ENCODE measurements around the gene AATF. TPM values are rescaled to one million over a fixed set of nuclear protein-coding genes. Genes with fewer than 3 reads are reported as not detected.

AATF gene
- polyA plus RNA-seq, 1 donor, result 33.4 TPM

DNA sequence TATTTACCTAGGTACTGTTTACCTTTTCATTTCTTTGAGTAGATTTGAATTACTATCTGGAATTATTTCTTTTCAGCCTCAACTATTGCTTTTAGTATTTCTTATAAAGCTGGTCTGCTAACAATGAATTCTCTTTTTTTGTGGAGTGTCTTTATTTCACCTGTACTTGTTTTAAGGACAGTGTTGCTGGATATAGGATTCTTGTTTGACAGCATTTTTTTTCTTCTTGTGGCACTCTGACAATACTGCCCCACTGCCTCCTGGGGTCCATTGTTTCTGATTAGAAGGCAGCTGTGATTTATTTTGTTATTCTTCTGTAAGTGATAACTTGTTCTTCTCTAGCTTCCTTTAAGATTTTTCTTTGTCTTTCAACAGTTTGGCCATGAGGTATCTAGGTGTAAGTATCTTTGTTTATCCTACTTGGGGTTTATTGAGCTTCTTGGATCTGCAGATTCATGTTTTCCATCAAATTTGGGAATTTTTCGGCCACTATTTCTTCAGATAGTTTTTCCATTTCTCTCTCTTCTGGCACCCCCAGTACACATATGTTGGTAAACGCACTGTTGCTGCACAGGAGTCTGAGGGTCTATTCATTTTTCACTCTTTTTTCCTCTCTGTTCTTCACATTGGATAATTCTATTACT is 130.4 kb downstream of the AATF start:
- Histone ChIP-seq H3K27me3 (ENCODE audit: control insufficient read depth, insufficient read depth, low read length) (no peaks in the 10 kb centered on the region), H3K4me3 (ENCODE audit: low read length) (no peak overlapping the region), H3K27ac (ENCODE audit: low read length) (peak overlapping the region; percentile 66), H3K9me3 (ENCODE audit: control insufficient read depth, low read depth, low read length) (peaks cover 8% of the 10 kb centered on the region), H3K36me3 (ENCODE audit: control insufficient read depth, insufficient read depth, low read length) (no peaks in the 10 kb centered on the region), H3K4me1 (ENCODE audit: control insufficient read depth, insufficient read depth, low read length) (peaks cover 11% of the 10 kb centered on the region)
- WGBS (ENCODE audit: insufficient coverage, low lambda C conversion rate), result 100% methylated on average over 2 of the region's 2 CpGs
- DNase-seq, result no peak

DNA sequence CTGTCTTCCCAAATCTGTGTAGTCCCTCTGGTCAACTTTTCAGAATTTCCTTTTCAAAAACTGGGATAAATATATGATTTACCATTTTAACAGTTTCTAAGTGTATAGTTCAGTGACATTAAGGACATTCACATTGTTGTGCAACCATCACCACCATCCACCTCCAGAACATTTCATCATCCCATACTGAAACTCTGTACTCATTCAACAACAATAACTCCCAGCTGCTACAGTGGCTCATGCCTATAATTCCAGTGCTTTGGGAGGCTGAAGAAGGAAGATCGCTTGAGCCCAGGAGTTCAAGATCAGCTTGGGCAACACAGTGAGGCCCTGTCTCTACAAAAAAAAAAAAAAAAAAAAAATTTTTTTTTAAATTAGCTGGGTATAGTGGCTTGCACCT is 131.0 kb downstream of the AATF start:
- peak overlapping the region; percentile 66 for H3K27ac ChIP-seq (ENCODE audit: low read length)
- no peaks in the 10 kb centered on the region for H3K27me3 ChIP-seq (ENCODE audit: control insufficient read depth, insufficient read depth, low read length)
- no peaks in the 10 kb centered on the region for H3K36me3 ChIP-seq (ENCODE audit: control insufficient read depth, insufficient read depth, low read length)
- DNase-seq, result peak; percentile 60 to 67
- H3K4me3 ChIP-seq (ENCODE audit: low read length), result no peak overlapping the region
- H3K9me3 ChIP-seq (ENCODE audit: control insufficient read depth, low read depth, low read length), result peaks cover 8% of the 10 kb centered on the region
- H3K4me1 ChIP-seq (ENCODE audit: control insufficient read depth, insufficient read depth, low read length), result peaks cover 17% of the 10 kb centered on the region
- no CpG with 5 or more reads among the region's 1 CpG for WGBS (ENCODE audit: insufficient coverage, low lambda C conversion rate)

DNA sequence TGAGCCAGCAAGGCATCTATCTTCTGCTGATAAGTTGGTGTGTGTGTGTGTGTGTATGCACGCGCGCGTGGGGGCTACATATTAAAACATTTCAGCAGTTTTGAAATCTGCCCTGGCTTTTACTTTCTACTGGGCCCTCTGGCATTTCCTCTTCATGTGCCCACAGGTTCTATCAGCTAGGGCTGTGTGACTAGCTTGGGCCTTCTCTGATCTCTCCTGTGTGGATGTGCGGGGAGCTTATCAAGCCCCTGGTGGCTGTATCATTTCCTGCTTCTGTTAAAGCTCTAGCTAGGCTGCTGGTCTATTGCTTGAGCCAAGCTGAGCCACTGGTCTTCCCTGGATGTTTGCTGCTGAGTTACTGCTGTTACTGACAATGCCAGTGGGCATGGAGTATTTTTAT is 132.5 kb downstream of the AATF start:
- Histone ChIP-seq H3K27ac (ENCODE audit: low read length) (no peak overlapping the region), H3K27me3 (ENCODE audit: control insufficient read depth, insufficient read depth, low read length) (no peaks in the 10 kb centered on the region), H3K4me3 (ENCODE audit: low read length) (no peak overlapping the region), H3K36me3 (ENCODE audit: control insufficient read depth, insufficient read depth, low read length) (peaks cover 8% of the 10 kb centered on the region), H3K4me1 (ENCODE audit: control insufficient read depth, insufficient read depth, low read length) (peaks cover 32% of the 10 kb centered on the region), H3K9me3 (ENCODE audit: control insufficient read depth, low read depth, low read length) (peaks cover 8% of the 10 kb centered on the region)
- DNase-seq, result no peak
- no CpG with 5 or more reads among the region's 5 CpGs for WGBS (ENCODE audit: insufficient coverage, low lambda C conversion rate)

DNA sequence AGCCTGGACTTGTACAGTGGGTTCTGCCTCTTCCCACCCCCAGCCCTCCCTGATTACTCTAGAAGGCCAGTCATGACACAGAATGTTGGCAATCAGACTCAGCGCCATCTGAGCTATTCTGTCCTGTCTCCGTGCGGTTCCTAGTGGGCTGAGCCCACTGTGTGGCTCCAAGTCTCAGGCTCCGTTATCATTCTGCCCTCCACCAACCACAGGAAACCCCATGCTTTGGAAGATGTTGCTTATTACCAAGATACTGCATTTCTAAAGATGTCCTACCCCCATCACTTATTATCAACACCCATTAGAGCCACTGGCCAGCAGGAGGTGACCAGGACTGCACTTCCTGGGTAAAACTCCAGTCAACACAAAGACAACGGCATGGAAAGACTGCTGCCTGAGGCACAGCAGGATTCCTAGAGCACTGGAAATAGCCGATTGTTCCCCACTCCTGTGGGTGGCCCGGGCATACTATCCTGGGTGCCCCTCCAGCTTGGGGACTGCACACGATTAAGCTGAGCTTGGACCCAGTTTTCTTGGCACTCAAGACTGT is 133.6 kb downstream of the AATF start:
- DNase-seq, result no peak
- Histone ChIP-seq H3K9me3 (ENCODE audit: control insufficient read depth, low read depth, low read length) (peaks cover 8% of the 10 kb centered on the region), H3K27me3 (ENCODE audit: control insufficient read depth, insufficient read depth, low read length) (no peaks in the 10 kb centered on the region), H3K27ac (ENCODE audit: low read length) (no peak overlapping the region), H3K4me1 (ENCODE audit: control insufficient read depth, insufficient read depth, low read length) (peaks cover 38% of the 10 kb centered on the region), H3K4me3 (ENCODE audit: low read length) (no peak overlapping the region), H3K36me3 (ENCODE audit: control insufficient read depth, insufficient read depth, low read length) (peaks cover 17% of the 10 kb centered on the region)
- no CpG with 5 or more reads among the region's 8 CpGs for WGBS (ENCODE audit: insufficient coverage, low lambda C conversion rate)

DNA sequence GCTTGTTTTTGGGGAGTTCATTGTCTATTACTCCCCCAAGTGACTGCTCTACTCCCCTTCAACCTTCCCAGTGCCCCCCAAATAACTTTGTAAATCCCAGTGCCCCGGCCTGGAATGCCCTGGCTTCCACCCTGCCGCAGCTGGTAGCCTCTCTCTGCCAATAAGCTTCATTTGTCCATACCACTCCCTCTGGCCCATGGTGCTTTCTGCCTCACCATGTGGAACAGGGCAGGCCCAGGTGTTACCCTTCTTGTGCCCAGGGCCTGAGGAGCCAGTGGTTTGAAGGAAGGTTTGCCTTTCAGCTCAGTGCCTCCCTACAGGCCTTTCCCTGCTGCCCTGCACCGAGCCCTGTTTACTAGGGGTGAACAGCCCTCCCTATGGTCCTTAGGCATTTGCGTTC is 134.2 kb downstream of the AATF start:
- Histone ChIP-seq H3K27ac (ENCODE audit: low read length) (no peak overlapping the region), H3K27me3 (ENCODE audit: control insufficient read depth, insufficient read depth, low read length) (no peaks in the 10 kb centered on the region), H3K4me3 (ENCODE audit: low read length) (no peak overlapping the region), H3K9me3 (ENCODE audit: control insufficient read depth, low read depth, low read length) (peaks cover 8% of the 10 kb centered on the region), H3K36me3 (ENCODE audit: control insufficient read depth, insufficient read depth, low read length) (peaks cover 17% of the 10 kb centered on the region), H3K4me1 (ENCODE audit: control insufficient read depth, insufficient read depth, low read length) (peaks cover 38% of the 10 kb centered on the region)
- DNase-seq, result no peak
- 100% methylated on average over 1 of the region's 4 CpGs for WGBS (ENCODE audit: insufficient coverage, low lambda C conversion rate)

DNA sequence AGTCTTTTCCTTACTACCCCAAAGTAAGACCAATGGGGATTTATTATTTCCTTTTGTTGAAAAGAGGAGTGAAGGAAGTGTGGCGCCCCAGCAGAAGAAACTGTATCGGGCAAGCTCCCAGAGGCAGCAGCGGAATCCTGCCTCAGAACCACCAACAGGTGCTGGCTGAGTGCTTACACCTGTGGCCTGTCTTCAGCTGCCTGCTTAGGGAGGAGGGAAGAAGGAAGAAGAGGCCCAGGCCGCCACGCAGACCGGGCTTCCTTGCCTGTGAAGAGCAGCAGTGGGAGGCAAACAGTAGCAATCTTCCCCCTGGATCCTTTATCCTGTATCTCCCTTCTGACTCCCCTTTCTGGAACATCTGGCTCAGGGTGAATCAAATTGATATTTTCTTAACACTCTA is 134.7 kb downstream of the AATF start:
- peak in 1 of 2 donors; percentile 33 for DNase-seq
- Histone ChIP-seq H3K27me3 (ENCODE audit: control insufficient read depth, insufficient read depth, low read length) (no peaks in the 10 kb centered on the region), H3K27ac (ENCODE audit: low read length) (peak overlapping the region; percentile 30), H3K4me1 (ENCODE audit: control insufficient read depth, insufficient read depth, low read length) (peaks cover 38% of the 10 kb centered on the region), H3K36me3 (ENCODE audit: control insufficient read depth, insufficient read depth, low read length) (peaks cover 17% of the 10 kb centered on the region), H3K9me3 (ENCODE audit: control insufficient read depth, low read depth, low read length) (peaks cover 8% of the 10 kb centered on the region), H3K4me3 (ENCODE audit: low read length) (no peak overlapping the region)
- WGBS (ENCODE audit: insufficient coverage, low lambda C conversion rate), result no CpG with 5 or more reads among the region's 6 CpGs

DNA sequence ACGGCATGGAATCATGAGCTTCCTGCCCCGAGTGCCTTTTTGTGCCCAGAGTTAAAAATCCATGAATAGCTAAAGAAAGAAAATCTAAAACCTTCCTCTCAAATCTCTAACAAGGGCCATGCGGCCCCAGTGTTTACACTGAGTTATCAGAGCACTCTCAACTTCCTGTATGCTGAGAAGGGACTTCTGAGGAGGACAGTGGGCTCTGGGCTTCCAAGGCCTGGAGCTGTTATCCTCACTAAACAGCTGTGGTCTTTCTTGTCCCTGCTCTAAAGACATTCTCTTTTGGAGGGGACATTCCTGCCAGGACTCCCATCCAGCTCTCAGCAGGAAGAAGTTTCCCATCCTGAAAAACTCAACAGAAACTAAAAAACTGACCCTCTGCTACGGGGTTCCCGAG is 135.6 kb downstream of the AATF start:
- H3K27ac ChIP-seq (ENCODE audit: low read length), result peak overlapping the region; percentile 60
- H3K4me1 ChIP-seq (ENCODE audit: control insufficient read depth, insufficient read depth, low read length), result peaks cover 44% of the 10 kb centered on the region
- DNase-seq, result peak in 1 of 2 donors; percentile 51

DNA sequence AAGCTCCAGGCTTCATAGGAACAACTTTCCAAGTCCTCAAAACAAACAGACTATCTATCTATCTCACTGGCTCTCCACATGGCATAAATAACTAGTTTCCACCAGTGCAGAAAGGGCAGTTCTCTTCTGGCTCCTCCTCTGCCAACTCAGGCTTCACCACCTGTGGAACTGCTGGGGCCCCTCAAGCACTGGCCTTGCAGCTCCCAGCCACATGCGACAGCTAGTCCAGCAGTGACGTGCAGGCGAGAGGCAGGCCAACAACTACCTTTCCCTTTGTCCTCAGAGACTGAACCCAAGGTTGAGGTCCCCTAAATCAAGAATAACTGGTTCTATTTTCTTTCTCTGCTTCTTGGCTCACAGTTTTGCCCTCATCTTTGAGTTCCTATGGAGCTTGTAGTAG is 137.6 kb downstream of the AATF start:
- peak; percentile 60 to 77 for DNase-seq
- Histone ChIP-seq H3K4me1 (ENCODE audit: control insufficient read depth, insufficient read depth, low read length) (peaks cover 64% of the 10 kb centered on the region), H3K9me3 (ENCODE audit: control insufficient read depth, low read depth, low read length) (no peaks in the 10 kb centered on the region), H3K27ac (ENCODE audit: low read length) (peak overlapping the region; percentile 68), H3K27me3 (ENCODE audit: control insufficient read depth, insufficient read depth, low read length) (no peaks in the 10 kb centered on the region), H3K36me3 (ENCODE audit: control insufficient read depth, insufficient read depth, low read length) (peaks cover 17% of the 10 kb centered on the region), H3K4me3 (ENCODE audit: low read length) (no peak overlapping the region)
- no CpG with 5 or more reads among the region's 3 CpGs for WGBS (ENCODE audit: insufficient coverage, low lambda C conversion rate)

More for the DNA sequence above, 135.6 kb downstream of the AATF start:
- peaks cover 4% of the 10 kb centered on the region for H3K9me3 ChIP-seq (ENCODE audit: control insufficient read depth, low read depth, low read length)
- no peaks in the 10 kb centered on the region for H3K27me3 ChIP-seq (ENCODE audit: control insufficient read depth, insufficient read depth, low read length)
- no CpG with 5 or more reads among the region's 5 CpGs for WGBS (ENCODE audit: insufficient coverage, low lambda C conversion rate)
- H3K36me3 ChIP-seq (ENCODE audit: control insufficient read depth, insufficient read depth, low read length), result peaks cover 17% of the 10 kb centered on the region
- H3K4me3 ChIP-seq (ENCODE audit: low read length), result no peak overlapping the region

DNA sequence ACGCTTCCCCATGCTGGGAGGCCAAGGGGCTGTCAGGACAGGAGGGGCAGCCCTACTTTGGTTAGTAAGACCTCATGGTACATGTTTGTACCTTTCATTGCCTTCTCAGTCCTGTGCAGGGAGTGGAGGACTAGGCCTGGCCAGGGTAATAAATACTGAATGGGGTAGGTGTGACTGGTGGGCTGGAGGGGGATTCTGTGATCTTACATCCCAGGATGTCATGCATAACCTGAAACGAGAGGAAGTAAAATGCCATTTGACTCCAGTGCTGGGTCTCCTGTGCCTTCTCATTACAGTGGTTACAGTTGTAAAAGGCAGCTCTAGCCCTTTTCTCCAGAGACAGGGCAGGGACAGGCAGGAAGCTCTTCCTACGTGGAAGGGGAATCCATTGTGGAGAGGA is 138.2 kb downstream of the AATF start:
- H3K27ac ChIP-seq (ENCODE audit: low read length), result peak overlapping the region; percentile 68
- WGBS (ENCODE audit: insufficient coverage, low lambda C conversion rate), result no CpG with 5 or more reads among the region's 3 CpGs
- H3K36me3 ChIP-seq (ENCODE audit: control insufficient read depth, insufficient read depth, low read length), result peaks cover 17% of the 10 kb centered on the region
- DNase-seq, result no peak
- H3K27me3 ChIP-seq (ENCODE audit: control insufficient read depth, insufficient read depth, low read length), result no peaks in the 10 kb centered on the region
- peaks cover 70% of the 10 kb centered on the region for H3K4me1 ChIP-seq (ENCODE audit: control insufficient read depth, insufficient read depth, low read length)
- no peaks in the 10 kb centered on the region for H3K9me3 ChIP-seq (ENCODE audit: control insufficient read depth, low read depth, low read length)
- no peak overlapping the region for H3K4me3 ChIP-seq (ENCODE audit: low read length)

DNA sequence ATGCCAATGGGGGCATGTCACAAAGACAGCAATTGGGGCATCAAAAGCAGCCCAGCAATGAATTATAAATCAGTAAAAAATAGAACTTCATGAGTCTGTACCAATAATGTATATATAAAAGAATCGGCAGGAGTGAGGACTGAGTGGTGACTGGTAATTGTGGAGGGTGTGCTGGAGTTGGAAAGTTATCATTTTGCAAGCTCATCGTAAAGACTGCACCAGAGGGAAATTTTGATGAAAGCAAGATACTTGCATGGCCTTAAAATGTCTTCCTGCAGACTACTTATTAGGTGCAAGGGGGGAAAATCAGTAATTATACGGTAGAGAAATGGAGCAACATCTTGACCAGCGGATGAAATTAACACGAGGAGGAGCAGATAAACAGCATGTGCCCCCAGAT is 138.9 kb downstream of the AATF start:
- 96% methylated on average over 5 of the region's 5 CpGs for WGBS (ENCODE audit: insufficient coverage, low lambda C conversion rate)
- no peak for DNase-seq
- no peaks in the 10 kb centered on the region for H3K27me3 ChIP-seq (ENCODE audit: control insufficient read depth, insufficient read depth, low read length)
- no peaks in the 10 kb centered on the region for H3K9me3 ChIP-seq (ENCODE audit: control insufficient read depth, low read depth, low read length)
- H3K27ac ChIP-seq (ENCODE audit: low read length), result no peak overlapping the region
- H3K4me1 ChIP-seq (ENCODE audit: control insufficient read depth, insufficient read depth, low read length), result peaks cover 75% of the 10 kb centered on the region
- H3K4me3 ChIP-seq (ENCODE audit: low read length), result no peak overlapping the region
- peaks cover 17% of the 10 kb centered on the region for H3K36me3 ChIP-seq (ENCODE audit: control insufficient read depth, insufficient read depth, low read length)

DNA sequence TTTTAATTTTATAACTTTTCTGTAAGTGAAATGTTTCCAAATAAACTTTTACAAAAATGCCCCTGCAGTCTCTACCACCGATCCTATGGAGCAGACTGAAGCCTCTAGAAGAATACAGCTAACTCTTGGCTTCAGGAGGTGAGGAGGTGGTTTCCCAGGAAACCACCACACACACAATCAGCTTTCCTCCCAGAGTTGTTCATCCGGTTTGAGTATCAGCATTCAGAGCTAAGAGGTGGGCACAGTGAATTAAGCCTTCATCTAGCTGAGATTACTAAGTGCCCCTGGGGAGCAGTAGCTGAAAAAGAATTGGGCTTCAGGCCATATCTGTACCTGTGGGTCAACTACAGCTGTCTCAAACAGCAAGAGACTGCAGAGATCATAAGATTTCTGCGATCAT is 139.7 kb downstream of the AATF start:
- Histone ChIP-seq H3K27me3 (ENCODE audit: control insufficient read depth, insufficient read depth, low read length) (no peaks in the 10 kb centered on the region), H3K4me3 (ENCODE audit: low read length) (no peak overlapping the region), H3K9me3 (ENCODE audit: control insufficient read depth, low read depth, low read length) (no peaks in the 10 kb centered on the region), H3K36me3 (ENCODE audit: control insufficient read depth, insufficient read depth, low read length) (peaks cover 20% of the 10 kb centered on the region), H3K27ac (ENCODE audit: low read length) (peak overlapping the region; percentile 27), H3K4me1 (ENCODE audit: control insufficient read depth, insufficient read depth, low read length) (peaks cover 77% of the 10 kb centered on the region)
- no CpG with 5 or more reads among the region's 3 CpGs for WGBS (ENCODE audit: insufficient coverage, low lambda C conversion rate)
- DNase-seq, result peak; percentile 52 to 75

Measured in large intestine (tissue), 3 donors.